WERI-Rb-1 (cell line): ENCODE measurements around the gene RAB24.

Experiments used
- DNase-seq: peaks from one replicate; pipeline ENCODE4 v3.0.0-alpha.2; 2020
- H3K27ac ChIP-seq: fragments of 250-450 bp; sonication (Bioruptor Pico); 2 replicates; pipeline ENCODE4 v1.5.1; 2020; ENCODE audit warnings: mild to moderate bottlenecking, moderate library complexity
- H3K27me3 ChIP-seq: fragments of 250-450 bp; sonication (Bioruptor Pico); 2 replicates; pipeline ENCODE4 v1.5.1; 2021; ENCODE audit warnings: mild to moderate bottlenecking, low read depth, moderate library complexity; ENCODE audit not compliant: insufficient read depth, severe bottlenecking
- H3K36me3 ChIP-seq: fragments of 250-450 bp; sonication (Bioruptor Pico); 2 replicates; pipeline ENCODE4 v1.5.1; 2020; ENCODE audit warnings: mild to moderate bottlenecking, moderate library complexity
- H3K4me3 ChIP-seq: 2 replicates; pipeline ENCODE4 v1.5.1; 2011; ENCODE audit warnings: low read depth, mild to moderate bottlenecking, control low read depth, low read length
- H3K9me3 ChIP-seq: fragments of 250-450 bp; sonication (Bioruptor Pico); 2 replicates; pipeline ENCODE4 v1.5.1; 2021; ENCODE audit warnings: mild to moderate bottlenecking, moderate library complexity; ENCODE audit not compliant: severe bottlenecking
- CTCF ChIP-seq: IDR thresholded peaks from 2 replicates; pipeline ENCODE4 v1.5.1; 2011; ENCODE audit warnings: low read depth, mild to moderate bottlenecking, control low read depth, inconsistent platforms, low read length

RAB24 gene

DNA sequence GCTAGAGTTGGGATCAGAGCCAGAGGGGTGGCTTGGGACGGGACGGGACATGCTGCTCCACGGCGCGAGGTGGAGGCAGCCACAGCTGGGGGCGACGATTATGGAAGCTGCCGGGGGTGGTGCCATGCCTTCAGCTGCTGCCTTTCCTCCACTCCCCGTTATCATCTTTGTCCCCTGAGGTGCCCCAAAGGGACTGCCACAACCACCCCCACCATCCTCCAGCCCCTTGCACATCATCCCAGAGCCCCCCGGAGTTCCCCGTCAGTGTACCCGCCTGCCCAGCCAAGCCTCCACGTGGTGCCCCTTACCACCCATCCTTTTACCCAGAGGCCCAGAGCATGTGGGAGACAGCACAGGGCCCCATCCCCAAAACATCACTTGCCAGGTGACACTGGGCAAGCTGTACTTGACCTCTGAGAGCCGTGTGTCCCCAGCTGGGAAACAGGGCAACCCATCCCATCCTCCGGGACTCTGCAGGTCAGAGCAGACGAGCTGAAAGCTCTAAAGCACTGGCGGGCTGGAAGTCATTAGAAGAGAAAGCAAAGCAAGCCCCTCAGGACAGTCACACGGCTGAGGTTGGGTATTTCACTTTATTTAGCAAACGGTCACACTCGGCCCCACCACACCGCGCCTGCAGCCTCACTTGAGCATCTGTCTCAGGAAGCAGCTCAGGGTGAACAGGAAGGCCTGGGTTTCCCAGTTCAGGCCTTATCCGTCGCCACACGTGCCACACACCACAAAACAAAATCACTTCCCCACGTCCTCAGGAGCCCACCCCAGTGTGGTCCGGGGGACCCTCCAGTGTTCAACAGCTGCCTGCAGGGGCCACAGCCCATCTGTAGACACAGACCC, 27.7 kb upstream of the RAB24 start:
- H3K36me3 ChIP-seq, result no peaks in the 10 kb centered on the region; the same call in 1 of the 2 replicates
- no peak for TF ChIP-seq CTCF
- no peaks in the 10 kb centered on the region for H3K9me3 ChIP-seq
- no peaks in the 10 kb centered on the region for H3K27me3 ChIP-seq
- H3K27ac ChIP-seq, result no peak overlapping the region
- DNase-seq, result no peak
- no peak overlapping the region for H3K4me3 ChIP-seq

- Histone ChIP-seq H3K27ac (no peak overlapping the region), H3K4me3 (no peak overlapping the region), H3K9me3 (no peaks in the 10 kb centered on the region), H3K36me3 (no peaks in the 10 kb centered on the region; the same call in 1 of the 2 replicates), H3K27me3 (no peaks in the 10 kb centered on the region)
- no peak for TF ChIP-seq CTCF
- no peak for DNase-seq
Measured at GRCh38 chr5:177329883-177330282, 26.4 kb upstream of the RAB24 start.

DNA sequence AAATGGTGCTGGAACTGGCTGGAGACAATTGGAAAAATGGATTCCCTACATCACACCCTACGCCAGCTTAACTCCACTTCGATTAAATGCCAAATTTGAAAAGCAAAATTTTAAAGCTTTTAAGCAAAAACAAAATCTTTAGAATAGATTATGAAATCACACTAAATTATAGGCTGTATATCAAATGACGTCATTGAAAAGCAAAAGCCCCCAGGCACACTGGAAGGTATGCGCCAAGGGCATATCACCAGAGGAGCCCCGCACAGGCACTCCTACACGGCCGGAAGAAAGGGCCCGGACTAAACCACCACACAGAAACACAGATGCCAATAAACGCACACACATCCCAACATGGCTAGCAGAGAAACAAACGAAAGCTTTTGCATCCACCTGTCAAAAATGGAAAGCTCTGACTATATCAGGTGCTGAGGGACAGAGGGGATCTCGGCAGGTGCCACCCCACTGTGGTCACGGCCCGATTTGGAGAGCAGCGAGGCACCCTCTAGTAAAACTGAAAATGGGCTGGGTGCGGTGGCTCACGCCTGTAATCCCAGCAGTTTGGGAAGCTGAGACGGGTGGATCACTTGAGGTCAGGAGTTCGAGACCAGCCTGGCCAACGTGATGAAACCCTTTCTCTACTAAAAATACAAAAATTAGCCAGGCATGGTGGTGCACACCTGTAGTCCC, 25.2 kb upstream of the RAB24 start:
- TF ChIP-seq CTCF, result no peak
- no peak for DNase-seq
- H3K4me3 ChIP-seq, result no peak overlapping the region
- no peaks in the 10 kb centered on the region for H3K9me3 ChIP-seq
- H3K36me3 ChIP-seq, result no peaks in the 10 kb centered on the region
- H3K27me3 ChIP-seq, result no peaks in the 10 kb centered on the region
- H3K27ac ChIP-seq, result no peak overlapping the region

GRCh38 chr5:177327539-177328522, 24.3 kb upstream of the RAB24 start:
- DNase-seq, result no peak
- H3K9me3 ChIP-seq, result no peaks in the 10 kb centered on the region
- H3K4me3 ChIP-seq, result no peak overlapping the region
- no peaks in the 10 kb centered on the region for H3K27me3 ChIP-seq
- TF ChIP-seq CTCF, result no peak
- H3K27ac ChIP-seq, result no peak overlapping the region
- H3K36me3 ChIP-seq, result no peaks in the 10 kb centered on the region

- Histone ChIP-seq H3K27me3 (no peaks in the 10 kb centered on the region), H3K27ac (no peak overlapping the region), H3K4me3 (no peak overlapping the region), H3K9me3 (no peaks in the 10 kb centered on the region), H3K36me3 (no peaks in the 10 kb centered on the region)
- DNase-seq, result no peak
- TF ChIP-seq CTCF, result no peak
Measured at GRCh38 chr5:177325868-177326381, 22.4 kb upstream of the RAB24 start.
